HG03521 (cell line): ENCODE results near the gene SLC6A7.
A peak's percentile ranks its signal among the peaks of the same experiment; 100 is the strongest.

Experiments used
- ATAC-seq: cut with Tn5 transposase; IDR thresholded peaks from one replicate; pipeline ENCODE4 v1.9.1; 2021; ENCODE audit warnings: mild to moderate bottlenecking, moderate library complexity; ENCODE audit not compliant: unreplicated experiment

SLC6A7 gene

GRCh38 chr5:150155258-150156026 is 34.4 kb upstream of the SLC6A7 start, which contains the start of gene PDGFRB:
TSS of gene PDGFRB (minus strand) at chr5:150155845. CDS start at chr5:150137047, 18,798 bp downstream.
- no peak for ATAC-seq

GRCh38 chr5:150156027-150156368 is 33.9 kb upstream of the SLC6A7 start:
- no peak for ATAC-seq

GRCh38 chr5:150156540-150156939 is 33.3 kb upstream of the SLC6A7 start:
- ATAC-seq = no peak

GRCh38 chr5:150157168-150157567 is 32.7 kb upstream of the SLC6A7 start:
- no peak for ATAC-seq

- ATAC-seq = no peak
Measured at GRCh38 chr5:150158170-150158949, 31.5 kb upstream of the SLC6A7 start.

GRCh38 chr5:150159031-150159430 is 30.8 kb upstream of the SLC6A7 start:
- ATAC-seq = no peak

- ATAC-seq = no peak
Measured at GRCh38 chr5:150159741-150160179, 30.1 kb upstream of the SLC6A7 start.

- no peak for ATAC-seq
Measured at GRCh38 chr5:150160448-150161081, 29.3 kb upstream of the SLC6A7 start.

GRCh38 chr5:150161242-150162141 is 28.4 kb upstream of the SLC6A7 start:
- ATAC-seq = peak; percentile 71

- no peak for ATAC-seq
Measured at GRCh38 chr5:150162142-150162513, 27.7 kb upstream of the SLC6A7 start.

GRCh38 chr5:150163035-150163434 is 26.8 kb upstream of the SLC6A7 start:
- no peak for ATAC-seq

GRCh38 chr5:150163547-150164059 is 26.3 kb upstream of the SLC6A7 start:
- no peak for ATAC-seq

GRCh38 chr5:150164211-150164980 is 25.5 kb upstream of the SLC6A7 start:
- no peak for ATAC-seq

GRCh38 chr5:150166037-150166649 is 23.7 kb upstream of the SLC6A7 start:
- ATAC-seq = no peak

- ATAC-seq = no peak
Measured at GRCh38 chr5:150166650-150167511, 23.0 kb upstream of the SLC6A7 start, which contains the start of gene CDX1. TSS of gene CDX1 (plus strand) at chr5:150166778. CDS start at chr5:150166877, 99 bp downstream.

- ATAC-seq = no peak
Measured at GRCh38 chr5:150167512-150167850, 22.4 kb upstream of the SLC6A7 start.

GRCh38 chr5:150167908-150168307 is 22.0 kb upstream of the SLC6A7 start:
- no peak for ATAC-seq

- no peak for ATAC-seq
Measured at GRCh38 chr5:150168864-150169263, 21.0 kb upstream of the SLC6A7 start.
